GM12801 (cell line): ENCODE measurements around the gene NQO1.

Experiments used
- TF ChIP-seq, protein P1 (sequence below): IDR thresholded peaks from one replicate; pipeline ENCODE4 v1.5.1; 2011; ENCODE audit warnings: control low read depth; ENCODE audit not compliant: insufficient read length; ENCODE audit errors: extremely low read depth

NQO1 gene

GRCh38 chr16:69706256-69706974 is 19.9 kb downstream of the NQO1 start:
- TF ChIP-seq, protein P1, sequence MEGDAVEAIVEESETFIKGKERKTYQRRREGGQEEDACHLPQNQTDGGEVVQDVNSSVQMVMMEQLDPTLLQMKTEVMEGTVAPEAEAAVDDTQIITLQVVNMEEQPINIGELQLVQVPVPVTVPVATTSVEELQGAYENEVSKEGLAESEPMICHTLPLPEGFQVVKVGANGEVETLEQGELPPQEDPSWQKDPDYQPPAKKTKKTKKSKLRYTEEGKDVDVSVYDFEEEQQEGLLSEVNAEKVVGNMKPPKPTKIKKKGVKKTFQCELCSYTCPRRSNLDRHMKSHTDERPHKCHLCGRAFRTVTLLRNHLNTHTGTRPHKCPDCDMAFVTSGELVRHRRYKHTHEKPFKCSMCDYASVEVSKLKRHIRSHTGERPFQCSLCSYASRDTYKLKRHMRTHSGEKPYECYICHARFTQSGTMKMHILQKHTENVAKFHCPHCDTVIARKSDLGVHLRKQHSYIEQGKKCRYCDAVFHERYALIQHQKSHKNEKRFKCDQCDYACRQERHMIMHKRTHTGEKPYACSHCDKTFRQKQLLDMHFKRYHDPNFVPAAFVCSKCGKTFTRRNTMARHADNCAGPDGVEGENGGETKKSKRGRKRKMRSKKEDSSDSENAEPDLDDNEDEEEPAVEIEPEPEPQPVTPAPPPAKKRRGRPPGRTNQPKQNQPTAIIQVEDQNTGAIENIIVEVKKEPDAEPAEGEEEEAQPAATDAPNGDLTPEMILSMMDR = no peak

GRCh38 chr16:69703638-69704037 is 22.7 kb downstream of the NQO1 start:
- TF ChIP-seq, protein P1 = no peak

DNA sequence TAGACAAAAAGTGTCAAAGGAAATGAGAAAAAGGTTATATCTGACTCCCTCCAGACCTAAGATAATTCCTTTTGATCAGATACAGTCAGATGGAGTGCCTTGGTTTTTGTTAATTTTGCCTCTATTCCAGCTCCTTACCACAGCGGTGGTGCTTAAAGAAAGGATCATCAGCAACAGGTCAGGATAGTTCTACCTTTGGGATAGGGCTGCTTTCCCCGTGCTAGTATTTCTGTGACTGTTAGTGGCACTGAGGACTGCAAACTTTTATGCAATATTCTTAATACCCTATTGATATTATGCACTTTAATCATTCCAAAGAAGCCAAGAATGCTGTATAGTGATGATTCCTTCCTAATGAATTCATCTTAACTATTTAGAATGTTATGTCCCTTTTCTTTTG is 24.5 kb downstream of the NQO1 start:
- TF ChIP-seq, protein P1 = no peak

DNA sequence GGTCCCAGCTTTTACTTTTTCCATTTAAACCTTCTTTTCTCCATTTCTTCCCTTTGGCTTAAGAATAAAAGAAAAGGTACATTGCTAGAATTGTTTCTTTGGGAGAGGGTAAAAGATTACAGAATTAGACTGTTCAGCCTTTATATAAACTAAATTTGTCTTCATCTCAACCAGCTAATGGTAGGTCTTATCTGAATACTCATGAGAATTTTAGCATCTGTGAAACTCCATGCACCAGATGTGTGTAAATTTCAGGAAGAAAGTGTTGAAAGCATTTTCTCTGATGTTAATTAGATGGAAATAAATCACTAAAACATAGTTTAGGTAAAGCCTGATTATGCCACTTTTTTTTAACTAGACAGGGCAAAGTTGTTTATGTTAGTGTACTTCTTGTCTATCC is 24.9 kb downstream of the NQO1 start:
- TF ChIP-seq, protein P1 = no peak

GRCh38 chr16:69699915-69700314 is 26.4 kb downstream of the NQO1 start:
- TF ChIP-seq, protein P1 = no peak

DNA sequence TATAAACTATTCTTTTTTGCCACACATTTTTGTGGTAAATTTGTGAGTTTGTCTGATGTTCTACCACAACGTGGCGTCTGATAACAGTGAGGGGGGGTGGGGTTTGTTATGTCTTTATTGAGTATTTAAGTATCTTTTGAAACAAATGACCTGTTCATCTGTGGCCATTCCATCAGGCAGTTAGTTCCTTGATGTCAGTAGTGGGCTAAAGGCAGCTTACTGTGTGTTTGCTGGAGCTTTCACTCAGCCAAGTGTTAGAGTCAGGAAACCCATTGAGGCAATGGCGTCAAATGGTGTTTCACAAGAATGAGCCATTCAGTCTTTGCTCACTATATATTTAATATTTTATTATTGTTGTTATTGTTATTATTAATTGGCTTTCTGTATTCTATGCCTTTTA is 28.0 kb downstream of the NQO1 start:
- TF ChIP-seq, protein P1 = no peak

DNA sequence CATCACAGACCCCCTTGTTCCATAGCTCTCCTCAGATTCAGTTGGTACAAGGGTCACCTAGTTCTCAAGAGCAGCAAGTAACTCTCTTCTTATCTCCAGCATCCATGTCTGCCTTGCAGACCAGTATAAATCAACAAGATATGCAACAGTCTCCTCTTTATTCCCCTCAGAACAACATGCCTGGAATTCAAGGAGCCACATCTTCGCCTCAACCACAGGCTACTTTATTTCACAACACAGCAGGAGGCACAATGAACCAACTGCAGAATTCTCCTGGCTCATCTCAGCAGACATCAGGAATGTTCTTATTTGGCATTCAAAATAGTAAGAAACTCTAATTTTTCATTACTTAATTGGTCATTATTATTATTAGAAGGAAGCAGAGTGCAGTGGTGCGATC is 32.4 kb downstream of the NQO1 start:
- TF ChIP-seq, protein P1 = no peak
